HCEC 1CT (cell line): Measurements from ENCODE around the gene CERT1.

Source experiments
- DNase-seq: peaks from one replicate; pipeline ENCODE4 v3.0.0-alpha.2; 2017

Gene CERT1

GRCh38 chr5:75381456-75381855, 130.0 kb downstream of the CERT1 start:
- no peak for DNase-seq

DNA sequence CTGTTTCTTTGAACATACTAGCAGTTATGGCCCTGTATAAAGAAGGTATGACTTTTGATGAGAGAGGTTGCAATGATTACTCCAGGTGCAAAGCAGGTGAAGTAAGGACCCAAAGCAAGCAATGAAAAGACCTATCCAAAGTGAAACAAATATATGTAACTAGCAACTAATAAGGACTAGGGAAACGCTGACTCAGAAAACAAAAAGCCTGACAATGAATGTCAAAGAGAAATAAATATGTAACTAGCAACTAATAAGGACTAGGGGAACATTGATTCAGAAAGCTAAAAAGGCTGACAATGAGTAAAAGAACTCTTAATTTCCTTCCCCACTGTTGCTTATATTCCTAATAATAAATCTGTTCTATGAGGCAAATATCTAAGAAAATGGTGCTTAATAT, 131.3 kb downstream of the CERT1 start:
- no peak for DNase-seq

DNA sequence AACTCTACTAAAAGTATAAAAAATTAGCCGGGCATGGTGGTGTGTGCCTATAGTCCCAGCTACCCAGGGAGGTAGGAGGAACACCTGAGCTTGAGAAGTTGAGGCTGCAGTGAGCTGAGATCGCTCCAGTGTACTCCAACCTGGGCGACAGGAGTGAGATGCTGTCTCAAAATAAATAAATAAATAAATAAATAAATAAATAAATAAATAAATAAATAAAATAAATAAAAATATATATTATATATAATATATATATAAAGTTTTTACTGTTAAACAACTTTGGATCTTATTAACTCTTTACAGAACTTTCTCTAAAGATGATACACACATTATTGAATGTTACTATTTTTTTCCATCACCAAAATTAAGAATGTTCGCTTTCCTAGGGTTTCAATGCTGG, 136.0 kb downstream of the CERT1 start:
- no peak for DNase-seq

DNA sequence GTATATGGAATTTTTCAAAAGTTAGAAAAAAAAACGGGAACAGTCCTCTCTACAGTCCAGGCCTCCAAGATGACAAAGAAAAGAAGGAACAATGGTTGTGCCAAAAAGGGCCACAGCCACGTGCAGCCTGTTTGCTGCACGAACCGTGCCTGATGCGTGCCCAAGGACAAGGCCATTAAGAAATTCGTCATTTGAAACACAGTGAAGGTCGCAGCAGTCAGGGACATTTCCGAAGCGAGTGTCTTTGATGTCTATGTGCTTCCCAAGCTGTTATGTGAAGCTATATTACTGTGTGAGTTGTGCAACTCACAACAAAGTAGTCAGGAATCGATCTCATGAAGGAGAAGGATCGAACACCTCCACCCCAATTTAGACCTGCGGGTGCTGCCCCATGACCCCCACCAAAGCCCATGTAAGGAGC, 137.0 kb downstream of the CERT1 start:
- no peak for DNase-seq

DNA sequence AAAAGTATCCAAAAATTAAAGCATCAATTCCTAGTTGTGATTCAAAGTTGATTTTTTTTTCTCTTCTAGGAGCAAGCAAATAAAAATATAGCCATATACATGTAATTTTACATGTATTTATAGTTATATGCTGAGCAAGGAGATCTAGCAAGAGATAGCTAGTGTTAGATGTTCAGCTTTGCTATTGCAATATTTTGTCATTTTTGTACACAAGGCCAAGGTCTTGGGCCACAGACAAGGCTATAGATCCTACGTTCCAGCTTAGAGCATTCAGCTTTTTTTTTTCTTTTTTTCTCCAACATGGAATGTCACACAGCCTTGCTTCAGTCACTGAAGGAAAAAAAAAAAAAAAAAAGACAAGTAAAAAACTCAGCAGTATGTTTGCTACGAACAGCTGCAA, 137.6 kb downstream of the CERT1 start:
- DNase-seq: no peak

- DNase-seq: peak; percentile 48
Observed at GRCh38 chr5:75368391-75368790, 143.0 kb downstream of the CERT1 start.

GRCh38 chr5:75367401-75367800, 144.0 kb downstream of the CERT1 start:
- DNase-seq: peak; percentile 40

GRCh38 chr5:75366787-75367186, 144.6 kb downstream of the CERT1 start:
- no peak for DNase-seq

- no peak for DNase-seq
Observed at GRCh38 chr5:75365740-75366139, 145.7 kb downstream of the CERT1 start.

DNA sequence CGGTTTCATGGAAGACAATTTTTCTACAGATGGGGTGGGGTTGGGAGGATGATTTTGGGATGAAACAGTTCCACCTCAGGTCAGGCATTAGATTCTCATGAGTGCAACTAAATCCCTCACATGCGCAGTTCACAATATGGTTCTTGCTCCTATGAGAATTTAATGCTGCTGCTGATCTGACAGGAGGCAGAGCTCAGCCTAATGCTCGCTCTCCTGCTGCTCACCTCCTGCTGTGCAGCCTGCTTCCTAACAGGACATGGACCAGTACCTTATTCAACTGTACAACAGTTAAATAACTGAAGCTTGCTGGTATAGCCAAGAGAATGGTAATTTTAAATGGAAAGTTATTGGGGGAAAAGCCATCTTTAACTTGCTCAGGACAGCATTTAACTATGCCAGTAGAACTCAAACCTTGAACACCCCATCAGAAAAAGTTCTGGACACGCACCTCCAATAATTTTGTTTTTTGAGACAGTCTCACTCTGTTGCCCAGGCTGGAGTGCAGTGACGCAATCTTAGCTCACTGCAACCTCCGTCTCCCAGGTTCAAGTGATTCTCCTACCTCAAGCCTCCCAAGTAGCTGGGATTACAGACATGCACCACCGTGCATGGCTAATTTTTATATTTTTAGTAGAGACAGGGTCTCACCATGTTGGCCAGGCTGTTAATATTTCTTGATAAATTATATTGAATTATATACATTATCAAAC, 146.7 kb downstream of the CERT1 start:
- no peak for DNase-seq

- no peak for DNase-seq
Observed at GRCh38 chr5:75363726-75364495, 147.5 kb downstream of the CERT1 start.

GRCh38 chr5:75363111-75363510, 148.3 kb downstream of the CERT1 start:
- DNase-seq: no peak

- DNase-seq: no peak
Observed at GRCh38 chr5:75362474-75362975, 148.9 kb downstream of the CERT1 start.

GRCh38 chr5:75361310-75361709, 150.1 kb downstream of the CERT1 start:
- DNase-seq: no peak

- DNase-seq: no peak
Observed at GRCh38 chr5:75358117-75358516, 153.3 kb downstream of the CERT1 start.

GRCh38 chr5:75356719-75357118, 154.7 kb downstream of the CERT1 start:
- no peak for DNase-seq

DNA sequence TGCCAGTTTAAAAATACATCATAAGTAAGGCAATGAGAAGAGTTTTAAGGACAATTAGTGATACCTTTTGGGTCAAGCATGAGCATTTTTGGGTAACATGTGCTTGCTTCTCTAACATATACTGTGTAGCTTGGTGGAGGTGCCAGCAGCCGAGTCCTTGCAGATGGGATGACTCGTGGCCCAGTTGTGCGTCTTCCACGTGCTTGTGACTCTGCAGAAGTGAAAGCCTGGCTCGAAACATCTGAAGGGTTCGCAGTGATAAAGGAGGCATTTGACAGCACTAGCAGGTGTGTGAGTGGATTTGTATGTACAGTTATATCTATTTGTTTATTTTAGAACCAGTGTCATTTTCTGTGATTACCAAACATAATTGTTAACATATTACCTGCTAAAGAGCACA, 156.2 kb downstream of the CERT1 start:
- DNase-seq: no peak

GRCh38 chr5:75351139-75351926, 160.1 kb downstream of the CERT1 start:
- no peak for DNase-seq

GRCh38 chr5:75349663-75350062, 161.8 kb downstream of the CERT1 start:
- no peak for DNase-seq

DNA sequence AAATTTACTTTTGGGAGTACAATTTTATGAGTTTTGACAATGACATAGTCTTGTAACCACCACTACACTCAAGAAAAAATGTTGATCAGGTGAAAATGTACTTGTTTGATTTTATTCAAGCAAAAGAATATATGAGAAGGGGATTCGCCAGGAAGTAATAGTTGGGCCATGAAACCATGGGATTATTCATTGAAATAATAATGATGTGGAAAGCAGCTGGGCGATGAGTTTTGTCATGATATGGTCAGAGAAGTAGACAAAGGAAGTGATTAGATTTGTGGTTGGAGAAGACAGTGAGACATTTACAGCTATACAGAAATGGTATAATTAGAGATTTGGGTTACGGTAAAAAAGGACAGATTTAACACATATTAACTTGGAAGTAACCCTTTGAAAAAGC, 163.2 kb downstream of the CERT1 start:
- DNase-seq: peak; percentile 39

GRCh38 chr5:75342836-75343235, 168.6 kb downstream of the CERT1 start:
- DNase-seq: peak; percentile 61

DNA sequence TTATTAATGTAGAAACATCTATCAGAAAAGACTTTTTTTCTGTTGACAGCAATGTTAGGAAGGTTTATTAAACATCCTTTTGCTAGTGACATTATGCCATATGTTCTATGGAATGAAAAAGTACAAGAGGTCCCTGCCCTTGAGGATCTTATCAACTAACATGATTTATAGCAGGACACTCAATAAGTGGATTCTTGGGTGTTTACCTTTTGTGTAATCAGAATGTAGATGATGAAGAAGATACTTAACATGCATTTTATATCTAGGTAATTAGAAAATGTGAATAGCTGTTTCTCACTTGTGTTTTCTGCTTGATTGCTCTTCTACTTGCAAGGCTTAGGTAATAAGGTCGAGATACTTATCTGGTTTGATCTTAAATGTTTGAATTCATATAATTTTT, 169.5 kb downstream of the CERT1 start:
- no peak for DNase-seq

- DNase-seq: no peak
Observed at GRCh38 chr5:75340714-75341478, 170.5 kb downstream of the CERT1 start.
